Endothelial cell (in vitro differentiated cells): Measurements from ENCODE around the gene RBP3. TPM values are rescaled to one million over a fixed set of nuclear protein-coding genes. Genes with fewer than 3 reads are reported as not detected.

Source experiments
- DNase-seq: peaks from one replicate; pipeline ENCODE4 v3.0.0; 2021; ENCODE audit warnings: low spot score
- H3K27ac Mint-ChIP-seq: one replicate; pipeline ENCODE4 v1.8.0; 2021; ENCODE audit warnings: mixed read lengths, inconsistent platforms; ENCODE audit not compliant: unreplicated experiment
- H3K27me3 Mint-ChIP-seq: one replicate; pipeline ENCODE4 v1.8.0; 2021; ENCODE audit warnings: mild to moderate bottlenecking, moderate library complexity, mixed read lengths, inconsistent platforms; ENCODE audit not compliant: unreplicated experiment
- H3K36me3 Mint-ChIP-seq: one replicate; pipeline ENCODE4 v1.8.0; 2021; ENCODE audit warnings: mild to moderate bottlenecking, low read depth, mixed read lengths, inconsistent platforms; ENCODE audit not compliant: unreplicated experiment
- H3K4me1 Mint-ChIP-seq: one replicate; pipeline ENCODE4 v1.8.0; 2021; ENCODE audit warnings: mild to moderate bottlenecking, mixed read lengths, inconsistent platforms; ENCODE audit not compliant: unreplicated experiment
- H3K4me3 Mint-ChIP-seq: one replicate; pipeline ENCODE4 v1.8.0; 2021; ENCODE audit warnings: mild to moderate bottlenecking, mixed read lengths, inconsistent platforms; ENCODE audit not compliant: unreplicated experiment
- H3K9me3 Mint-ChIP-seq: one replicate; pipeline ENCODE4 v1.8.0; 2021; ENCODE audit warnings: mixed read lengths, inconsistent platforms; ENCODE audit not compliant: unreplicated experiment
- total RNA-seq: library from RNA; stranded (reverse); fragmentation: NEBNext Ultra II Directional; extraction: Animal tissue kit (Norgen Biotek cat#: 25700); gene quantifications from one replicate; pipeline ENCODE4 v1.2.1, GENCODE V29; 2021; ENCODE audit not compliant: unreplicated experiment
- TF ChIP-seq, protein P1 (sequence below): fragments of 200-600 bp; sonication (generic); IDR thresholded peaks from one replicate; pipeline ENCODE4 v1.5.0; 2021; ENCODE audit warnings: antibody characterized with exemption; ENCODE audit not compliant: unreplicated experiment

Gene RBP3
- total RNA-seq, 1 donor from 2014 or later: not detected

DNA sequence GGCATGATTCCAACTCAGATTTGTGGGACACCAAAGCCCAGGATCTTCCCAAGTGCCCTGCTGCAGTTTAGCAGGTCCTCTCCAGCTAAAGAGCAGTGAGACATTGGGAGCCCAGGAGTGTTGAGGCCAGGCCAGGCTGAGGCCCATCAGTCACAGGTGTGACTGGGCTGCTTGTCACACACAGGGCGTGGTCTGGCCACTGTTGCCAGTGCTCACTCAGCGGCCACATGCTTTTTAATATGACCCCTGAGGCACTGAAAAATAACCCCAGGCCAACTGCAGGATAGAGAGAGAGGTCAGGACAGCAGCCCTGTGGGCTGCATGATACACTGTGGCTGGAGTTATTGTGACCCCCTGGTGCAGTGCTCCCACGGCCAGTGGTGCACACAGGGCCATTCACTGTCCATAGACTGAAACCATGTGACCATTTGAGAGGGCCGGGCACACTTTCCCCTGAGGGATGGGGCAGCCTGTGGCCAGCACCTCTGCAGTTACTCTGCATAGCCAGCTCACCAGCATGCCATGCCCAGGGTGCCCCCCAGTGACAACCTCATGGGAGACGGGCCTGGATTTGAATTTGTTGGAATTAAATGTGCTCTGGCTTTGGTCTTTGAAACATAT lies 21.7 kb upstream of the RBP3 start:
- TF ChIP-seq, protein P1, sequence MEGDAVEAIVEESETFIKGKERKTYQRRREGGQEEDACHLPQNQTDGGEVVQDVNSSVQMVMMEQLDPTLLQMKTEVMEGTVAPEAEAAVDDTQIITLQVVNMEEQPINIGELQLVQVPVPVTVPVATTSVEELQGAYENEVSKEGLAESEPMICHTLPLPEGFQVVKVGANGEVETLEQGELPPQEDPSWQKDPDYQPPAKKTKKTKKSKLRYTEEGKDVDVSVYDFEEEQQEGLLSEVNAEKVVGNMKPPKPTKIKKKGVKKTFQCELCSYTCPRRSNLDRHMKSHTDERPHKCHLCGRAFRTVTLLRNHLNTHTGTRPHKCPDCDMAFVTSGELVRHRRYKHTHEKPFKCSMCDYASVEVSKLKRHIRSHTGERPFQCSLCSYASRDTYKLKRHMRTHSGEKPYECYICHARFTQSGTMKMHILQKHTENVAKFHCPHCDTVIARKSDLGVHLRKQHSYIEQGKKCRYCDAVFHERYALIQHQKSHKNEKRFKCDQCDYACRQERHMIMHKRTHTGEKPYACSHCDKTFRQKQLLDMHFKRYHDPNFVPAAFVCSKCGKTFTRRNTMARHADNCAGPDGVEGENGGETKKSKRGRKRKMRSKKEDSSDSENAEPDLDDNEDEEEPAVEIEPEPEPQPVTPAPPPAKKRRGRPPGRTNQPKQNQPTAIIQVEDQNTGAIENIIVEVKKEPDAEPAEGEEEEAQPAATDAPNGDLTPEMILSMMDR: no peak
- DNase-seq: no peak
- Mint-ChIP-seq H3K4me1 (peaks cover 5% of the 10 kb centered on the region), H3K4me3 (no peak overlapping the region), H3K36me3 (no peaks in the 10 kb centered on the region), H3K27ac (no peak overlapping the region), H3K27me3 (peaks cover 2% of the 10 kb centered on the region), H3K9me3 (no peaks in the 10 kb centered on the region)

DNA sequence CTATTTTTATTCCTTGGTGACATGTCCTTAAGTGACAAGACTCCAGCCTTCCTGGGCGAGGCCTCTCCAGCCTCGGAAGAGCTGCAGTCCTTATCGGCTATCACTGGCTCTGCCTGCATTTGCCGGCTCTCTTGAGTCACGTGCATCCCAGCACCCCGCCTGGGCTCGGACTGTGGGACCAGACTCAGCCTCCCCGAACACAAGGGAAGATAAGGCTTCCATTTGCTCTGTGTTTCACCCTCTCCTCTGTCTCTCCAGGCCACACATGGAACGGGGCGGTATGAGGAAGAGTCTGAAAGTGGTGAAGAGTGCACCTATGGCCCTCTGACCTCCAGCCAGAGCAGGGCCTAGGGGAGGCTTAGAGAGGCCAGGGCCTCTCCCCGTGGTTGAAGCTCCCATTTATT lies 21.2 kb upstream of the RBP3 start:
- Mint-ChIP-seq H3K4me3 (no peak overlapping the region), H3K36me3 (no peaks in the 10 kb centered on the region), H3K27me3 (peaks cover 2% of the 10 kb centered on the region), H3K4me1 (peaks cover 5% of the 10 kb centered on the region), H3K9me3 (no peaks in the 10 kb centered on the region), H3K27ac (no peak overlapping the region)
- no peak for DNase-seq
- TF ChIP-seq, protein P1: no peak

DNA sequence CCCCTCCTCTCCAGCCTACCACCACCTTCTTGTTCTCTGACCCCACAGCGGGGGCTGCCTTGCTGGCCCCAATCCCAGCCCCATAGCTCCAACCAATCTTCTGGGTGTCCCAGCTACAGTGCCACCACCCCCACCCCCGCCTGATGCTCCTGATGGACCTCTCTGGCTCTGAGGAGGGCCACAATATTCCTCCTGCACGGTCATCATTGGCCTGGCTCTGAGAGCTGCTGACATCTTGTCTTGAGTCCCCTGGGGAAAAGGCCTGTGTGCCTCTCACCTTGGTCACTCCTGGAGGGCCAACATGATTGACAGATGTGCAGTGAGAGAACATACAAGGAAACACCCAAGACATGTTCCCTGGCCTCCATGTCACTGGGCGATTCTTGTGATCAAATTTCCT lies 18.3 kb upstream of the RBP3 start:
- TF ChIP-seq, protein P1: no peak
- Mint-ChIP-seq H3K9me3 (no peaks in the 10 kb centered on the region), H3K4me3 (no peak overlapping the region), H3K27ac (no peak overlapping the region), H3K27me3 (peaks cover 2% of the 10 kb centered on the region), H3K36me3 (no peaks in the 10 kb centered on the region), H3K4me1 (peaks cover 5% of the 10 kb centered on the region)
- no peak for DNase-seq

DNA sequence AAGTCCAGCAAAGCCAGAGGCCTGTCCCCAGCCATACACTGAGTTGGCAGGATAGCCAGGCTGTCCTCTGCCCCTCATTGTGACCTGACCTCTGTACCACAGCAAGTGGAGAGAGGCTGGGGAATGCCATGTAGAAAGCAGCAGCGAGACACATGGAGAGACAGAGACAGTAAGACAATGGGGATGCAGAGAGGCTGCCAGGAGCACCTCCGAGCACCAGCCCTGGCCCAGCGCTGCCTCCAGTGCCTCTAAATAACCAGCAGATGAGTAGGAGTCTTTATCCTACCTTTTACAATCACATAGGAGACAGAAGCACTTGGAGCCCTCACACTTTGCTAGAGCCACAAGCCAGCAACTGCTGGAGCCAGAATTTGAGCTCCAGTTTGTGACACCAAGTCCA lies 17.8 kb upstream of the RBP3 start:
- Mint-ChIP-seq H3K27me3 (peaks cover 2% of the 10 kb centered on the region), H3K9me3 (no peaks in the 10 kb centered on the region), H3K4me3 (no peak overlapping the region), H3K36me3 (no peaks in the 10 kb centered on the region), H3K27ac (no peak overlapping the region), H3K4me1 (peaks cover 5% of the 10 kb centered on the region)
- TF ChIP-seq, protein P1: no peak
- no peak for DNase-seq

DNA sequence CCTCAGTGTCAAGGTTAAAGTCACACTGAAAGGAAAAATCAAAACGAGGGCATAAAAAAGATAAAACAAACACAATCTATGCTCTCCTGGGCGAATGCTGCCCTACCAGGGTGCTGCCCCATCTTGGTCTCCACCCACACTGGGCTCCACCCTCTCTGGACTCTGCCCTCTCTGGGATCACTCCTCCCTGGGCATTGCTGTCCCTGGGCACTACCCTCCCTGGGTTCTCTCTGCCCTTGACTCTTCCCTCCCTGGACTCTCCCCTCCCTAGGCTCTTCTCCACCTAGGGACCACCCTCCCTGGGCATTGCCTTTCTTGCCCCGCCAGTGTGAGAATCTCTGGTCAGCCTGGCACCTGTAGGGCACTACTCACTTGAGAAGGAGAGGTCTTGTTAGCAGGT lies 17.4 kb upstream of the RBP3 start:
- no peak for DNase-seq
- Mint-ChIP-seq H3K9me3 (no peaks in the 10 kb centered on the region), H3K4me3 (no peak overlapping the region), H3K27ac (no peak overlapping the region), H3K27me3 (peaks cover under 1% of the 10 kb centered on the region), H3K4me1 (peaks cover 3% of the 10 kb centered on the region), H3K36me3 (no peaks in the 10 kb centered on the region)
- TF ChIP-seq, protein P1: no peak
